A673 (cell line): ENCODE data around the gene C1orf141. TPM values are rescaled to one million over a fixed set of nuclear protein-coding genes. Genes with fewer than 3 reads are reported as not detected.

ENCODE experiments used
- BruUV-seq: library from RNA; stranded (reverse); fragments of 400-500 nt; replicated peaks from 2 replicates; lab custom pipeline; 2021; lab: Mats Ljungman, UMichigan
- CTCF ChIA-PET: fragments of 300-600 bp; sonication (Branson Sonifier 250); formaldehyde crosslinking; loops from one replicate; lab custom pipeline; 2022; ENCODE audit warnings: antibody characterized with exemption; lab: Charles Lee
- POLR2A ChIA-PET: fragments of 300-600 bp; sonication (Branson Sonifier 250); formaldehyde crosslinking; loops from one replicate; lab custom pipeline; 2022; ENCODE audit warnings: antibody characterized with exemption; ENCODE audit not compliant: low non-redundant PET; lab: Charles Lee
- DNase-seq: peaks from one replicate; pipeline ENCODE4 v3.0.0-alpha.2; 2015; ENCODE audit warnings: low spot score
- H3K27ac ChIP-seq: fragments of 200-600 bp; sonication (generic); 2 replicates; pipeline ENCODE4 v1.5.1; 2016; ENCODE audit warnings: mixed run types, low read depth, mild to moderate bottlenecking, mixed read lengths, antibody characterized with exemption, low read length; ENCODE audit not compliant: poor library complexity, severe bottlenecking
- H3K27me3 ChIP-seq: fragments of 200-600 bp; sonication (generic); replicated peaks from 2 replicates; pipeline ENCODE4 v1.6.1; 2017; ENCODE audit warnings: mixed run types, low read depth, mild to moderate bottlenecking, mixed read lengths, antibody characterized with exemption, low read length; ENCODE audit not compliant: insufficient read depth, poor library complexity
- H3K36me3 ChIP-seq: fragments of 200-600 bp; sonication (generic); 2 replicates; pipeline ENCODE4 v1.6.1; 2016; ENCODE audit warnings: mixed run types, mild to moderate bottlenecking, mixed read lengths, antibody characterized with exemption, low read length; ENCODE audit not compliant: insufficient read depth, poor library complexity, severe bottlenecking
- H3K4me1 ChIP-seq: fragments of 200-600 bp; sonication (generic); 2 replicates; pipeline ENCODE4 v1.6.1; 2017; ENCODE audit warnings: mixed run types, mild to moderate bottlenecking, mixed read lengths, antibody characterized with exemption, low read length; ENCODE audit not compliant: insufficient read depth, poor library complexity, severe bottlenecking
- H3K4me3 ChIP-seq: fragments of 200-600 bp; sonication (generic); 2 replicates; pipeline ENCODE4 v1.5.1; 2016; ENCODE audit warnings: low read depth, mixed run types, mild to moderate bottlenecking, mixed read lengths, low read length; ENCODE audit not compliant: poor library complexity, severe bottlenecking
- H3K9me3 ChIP-seq: fragments of 200-600 bp; sonication (generic); 2 replicates; pipeline ENCODE4 v1.6.1; 2016; ENCODE audit warnings: mixed run types, low read depth, mild to moderate bottlenecking, mixed read lengths, antibody characterized with exemption, low read length; ENCODE audit not compliant: poor library complexity, severe bottlenecking
- EZH2 ChIP-seq: fragments of 200-600 bp; sonication (generic); IDR thresholded peaks from 2 replicates; pipeline ENCODE4 v1.6.1; 2017; ENCODE audit warnings: borderline replicate concordance, low read depth, mild to moderate bottlenecking, mixed read lengths, antibody characterized with exemption, low read length; ENCODE audit not compliant: poor library complexity, severe bottlenecking
- intact Hi-C: fragments of 100-400 bp; cut with micrococcal nuclease; formaldehyde crosslinking; loops from one replicate; pipeline ENCODE4 v1.10.0; 2022; ENCODE audit not compliant: unreplicated experiment
- total RNA-seq: library from RNA; stranded (reverse); gene quantifications from 2 replicates; pipeline ENCODE4 v1.2.3, GENCODE V29; 2021
- TF ChIP-seq, protein P1 (sequence below): fragments of 300-800, 200-600 bp; sonication (generic); conservative IDR thresholded peaks from 2 replicates; pipeline ENCODE4 v1.5.1; 2017; ENCODE audit warnings: low read depth, mild to moderate bottlenecking, antibody characterized with exemption, low read length, moderate library complexity, mixed read lengths

The C1orf141 gene
- total RNA-seq, 1 experiment from 2014 or later: not detected

DNA sequence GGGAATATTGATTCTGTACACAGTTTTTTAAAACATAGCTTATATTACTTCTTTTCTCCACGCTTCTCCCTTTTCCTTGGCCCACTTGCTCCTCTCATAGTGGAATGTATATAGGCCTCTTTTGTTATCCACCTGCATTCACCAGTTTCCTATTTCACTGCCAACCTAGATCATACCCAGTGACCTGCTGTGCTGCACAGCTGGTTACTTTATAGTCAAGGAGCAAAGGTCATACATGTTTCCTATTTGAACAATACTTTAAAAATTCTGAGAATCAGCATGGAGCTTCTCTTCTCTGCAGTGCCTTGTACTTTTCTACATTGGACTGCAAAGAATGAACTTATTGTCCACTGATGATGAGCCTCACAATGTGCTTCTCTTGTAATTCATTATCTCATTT is 76.5 kb downstream of the C1orf141 start:
- ChIA-PET CTCF (no interaction called here), POLR2A (no interaction called here)
- Histone ChIP-seq H3K4me1 (no peaks in the 10 kb centered on the region), H3K4me3 (no peak overlapping the region), H3K27ac (no peak overlapping the region), H3K9me3 (no peaks in the 10 kb centered on the region), H3K27me3 (no peaks in the 10 kb centered on the region), H3K36me3 (no peaks in the 10 kb centered on the region)
- no peak for DNase-seq
- BruUV-seq: no TSS peak
- intact Hi-C loops: no loop called here
- TF ChIP-seq, protein P1, sequence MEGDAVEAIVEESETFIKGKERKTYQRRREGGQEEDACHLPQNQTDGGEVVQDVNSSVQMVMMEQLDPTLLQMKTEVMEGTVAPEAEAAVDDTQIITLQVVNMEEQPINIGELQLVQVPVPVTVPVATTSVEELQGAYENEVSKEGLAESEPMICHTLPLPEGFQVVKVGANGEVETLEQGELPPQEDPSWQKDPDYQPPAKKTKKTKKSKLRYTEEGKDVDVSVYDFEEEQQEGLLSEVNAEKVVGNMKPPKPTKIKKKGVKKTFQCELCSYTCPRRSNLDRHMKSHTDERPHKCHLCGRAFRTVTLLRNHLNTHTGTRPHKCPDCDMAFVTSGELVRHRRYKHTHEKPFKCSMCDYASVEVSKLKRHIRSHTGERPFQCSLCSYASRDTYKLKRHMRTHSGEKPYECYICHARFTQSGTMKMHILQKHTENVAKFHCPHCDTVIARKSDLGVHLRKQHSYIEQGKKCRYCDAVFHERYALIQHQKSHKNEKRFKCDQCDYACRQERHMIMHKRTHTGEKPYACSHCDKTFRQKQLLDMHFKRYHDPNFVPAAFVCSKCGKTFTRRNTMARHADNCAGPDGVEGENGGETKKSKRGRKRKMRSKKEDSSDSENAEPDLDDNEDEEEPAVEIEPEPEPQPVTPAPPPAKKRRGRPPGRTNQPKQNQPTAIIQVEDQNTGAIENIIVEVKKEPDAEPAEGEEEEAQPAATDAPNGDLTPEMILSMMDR: no peak
- no peak for TF ChIP-seq EZH2

GRCh38 chr1:67053785-67054772 is 80.7 kb downstream of the C1orf141 start, which contains the start of gene SLC35D1:
Gene SLC35D1 (minus strand): TSS chr1:67054148. CDS start chr1:67054013, 135 bp downstream.
- peak; percentile 87 for DNase-seq
- Histone ChIP-seq H3K27me3 (no peaks in the 10 kb centered on the region), H3K4me3 (peak within 1 kb of the TSS; percentile 95), H3K4me1 (peaks cover 6% of the 10 kb centered on the region), H3K36me3 (peaks cover 4% of the 10 kb centered on the region), H3K27ac (peak within 1 kb of the TSS; percentile 85), H3K9me3 (no peaks in the 10 kb centered on the region)
- TF ChIP-seq EZH2: no peak
- TF ChIP-seq, protein P1: no peak
- intact Hi-C loops: no loop called here
- ChIA-PET CTCF (no interaction called here), POLR2A (no interaction called here)
- BruUV-seq: no TSS peak

DNA sequence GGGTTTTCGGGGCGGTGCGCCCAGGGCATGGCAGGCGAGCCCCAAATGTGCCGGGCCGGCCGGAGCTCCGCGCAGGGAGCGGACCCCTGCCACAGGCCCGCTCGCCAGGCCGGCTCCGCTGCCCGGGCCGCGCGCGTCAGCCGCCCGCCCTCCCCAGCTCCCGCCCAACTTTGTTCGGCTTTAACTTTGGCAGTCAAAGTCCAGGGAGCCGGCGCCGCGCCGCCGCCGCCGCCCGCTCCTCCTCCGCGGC is 81.3 kb downstream of the C1orf141 start:
- Histone ChIP-seq H3K4me3 (peak overlapping the region; percentile 95), H3K9me3 (no peaks in the 10 kb centered on the region), H3K27ac (peak overlapping the region; percentile 85), H3K4me1 (peaks cover 6% of the 10 kb centered on the region), H3K27me3 (no peaks in the 10 kb centered on the region), H3K36me3 (peaks cover 6% of the 10 kb centered on the region)
- ChIA-PET CTCF (no interaction called here), POLR2A (interaction anchor here (0.6 kb wide), 1 partner anchor 123 kb away, joined by 3 read pairs; no protein-coding TSS in a partner anchor)
- TF ChIP-seq EZH2: no peak
- TF ChIP-seq, protein P1: no peak
- DNase-seq: peak; percentile 49
- intact Hi-C loops: no loop called here
- no TSS peak for BruUV-seq
